GM10248 (cell line): ENCODE measurements around the gene GPC6.

Source experiments
- CTCF ChIA-PET: fragments of 300-600 bp; sonication (Branson Sonifier 250); formaldehyde crosslinking; extraction: SDS; loops from one replicate; lab custom pipeline; 2021; ENCODE audit warnings: antibody characterized with exemption; lab: Yijun Ruan, JAX
- POLR2A ChIA-PET: fragments of 350-650 bp; sonication (Branson Sonifier 250); formaldehyde crosslinking; extraction: SDS; loops from one replicate; lab custom pipeline; 2020; ENCODE audit warnings: antibody characterized with exemption; lab: Yijun Ruan, JAX
- DNase-seq: peaks from one replicate; pipeline ENCODE4 v3.0.0; 2012; ENCODE audit errors: extremely low spot score
- CTCF ChIP-seq: IDR thresholded peaks from 2 replicates; pipeline ENCODE4 v1.5.1; 2012; ENCODE audit warnings: mild to moderate bottlenecking, low read depth; ENCODE audit errors: extremely low read depth, missing control alignments, control extremely low read depth

The GPC6 gene

GRCh38 chr13:94178625-94179244, 952.1 kb downstream of the GPC6 start:
- CTCF ChIA-PET: interaction anchor here (1.3 kb wide), 1 partner anchor 424 kb away, joined by 3 read pairs; no protein-coding TSS in a partner anchor
- no peak for DNase-seq
- TF ChIP-seq CTCF: no peak
- POLR2A ChIA-PET: no interaction called here

- ChIA-PET CTCF (interaction anchor here (1.4 to 2.0 kb wide), 2 partner anchors 10 to 11 kb away, joined by 3 to 4 read pairs; no protein-coding TSS in a partner anchor), POLR2A (no interaction called here)
- TF ChIP-seq CTCF: no peak
- no peak for DNase-seq
These were observed 955.0 kb downstream of the GPC6 start for GRCh38 chr13:94181461-94182107.

GRCh38 chr13:94182185-94182761, 955.7 kb downstream of the GPC6 start:
- POLR2A ChIA-PET: no interaction called here
- CTCF ChIA-PET: interaction anchor here (2.0 kb wide), 1 partner anchor 10 kb away, joined by 4 read pairs; no protein-coding TSS in a partner anchor
- no peak for DNase-seq
- TF ChIP-seq CTCF: no peak

- CTCF ChIA-PET: interaction anchor here (1.3 to 1.5 kb wide), 2 partner anchors 11 to 13 kb away, joined by 3 to 4 read pairs; no protein-coding TSS in a partner anchor
- no peak for TF ChIP-seq CTCF
These were observed 959.9 kb downstream of the GPC6 start for GRCh38 chr13:94186470-94186869.

GRCh38 chr13:94188201-94188854, 961.7 kb downstream of the GPC6 start:
- POLR2A ChIA-PET: no interaction called here
- CTCF ChIA-PET: interaction anchor here (1.0 to 1.2 kb wide), 2 partner anchors 9 to 13 kb away, joined by 3 to 5 read pairs; no protein-coding TSS in a partner anchor
- no peak for TF ChIP-seq CTCF
- DNase-seq: no peak

More at GRCh38 chr13:94186470-94186869, 959.9 kb downstream of the GPC6 start:
- no peak for DNase-seq
- POLR2A ChIA-PET: no interaction called here

- no peak for DNase-seq
- POLR2A ChIA-PET: no interaction called here
- peak; percentile 30 for TF ChIP-seq CTCF
- CTCF ChIA-PET: interaction anchor here (0.7 to 1.6 kb wide), 8 partner anchors 10 to 1945 kb away, joined by 3 to 4 read pairs (median 3); no protein-coding TSS in a partner anchor
These were observed 965.9 kb downstream of the GPC6 start for GRCh38 chr13:94192431-94192975.
